B cell (primary cell): ENCODE measurements around the gene REEP6.

Experiments
- CTCF ChIP-seq: fragments of 200-600 bp; IDR thresholded peaks from one replicate; pipeline ENCODE4 v1.8.0; 2022; ENCODE audit warnings: antibody characterized with exemption, mild to moderate bottlenecking
- EZH2 ChIP-seq: IDR thresholded peaks from 2 replicates; pipeline ENCODE4 v1.6.1; 2012; ENCODE audit warnings: borderline replicate concordance, low read depth, mild to moderate bottlenecking, moderate library complexity, low read length; ENCODE audit not compliant: insufficient read depth, poor library complexity, severe bottlenecking

- TF ChIP-seq CTCF (no peak), EZH2 (no peak)
Observed at GRCh38 chr19:1526066-1526778, 35.2 kb downstream of the REEP6 start.
